SIG-M5 treated with dmso at 0.1 percent for 504 hours (cell line): Measurements from ENCODE around the gene HADH.
"Not testable (repeated sequence)": the region's sequence is repeated elsewhere in the genome, so short reads cannot be mapped to it uniquely, and the experiment has no call there.

ENCODE experiments used
- DNase-seq: peaks from one replicate; lab custom pipeline; 2025; ENCODE audit not compliant: unreplicated experiment; lab: John Stamatoyannopoulos, UW

Gene HADH

GRCh38 chr4:108029731-108030130 lies 40.0 kb downstream of the HADH start:
- no peak for DNase-seq

GRCh38 chr4:108030332-108030731 lies 40.6 kb downstream of the HADH start:
- DNase-seq = peak; percentile 77

- no peak for DNase-seq
These were observed 41.9 kb downstream of the HADH start for GRCh38 chr4:108031427-108032083.

- no peak for DNase-seq
These were observed 43.7 kb downstream of the HADH start for GRCh38 chr4:108033348-108033747.

- no peak for DNase-seq
These were observed 44.9 kb downstream of the HADH start for GRCh38 chr4:108034565-108034964.

GRCh38 chr4:108035691-108036090 lies 46.0 kb downstream of the HADH start:
- DNase-seq = no peak

GRCh38 chr4:108036213-108036612 lies 46.5 kb downstream of the HADH start:
- DNase-seq = no peak

GRCh38 chr4:108037884-108038283 lies 48.2 kb downstream of the HADH start:
- DNase-seq = no peak

- no peak for DNase-seq
These were observed 53.2 kb downstream of the HADH start for GRCh38 chr4:108042927-108043326.

- no peak for DNase-seq
These were observed 53.8 kb downstream of the HADH start for GRCh38 chr4:108043526-108043925.

GRCh38 chr4:108044951-108045686 lies 55.4 kb downstream of the HADH start:
- DNase-seq = no peak

- DNase-seq = no peak
These were observed 56.0 kb downstream of the HADH start for GRCh38 chr4:108045687-108046024.

GRCh38 chr4:108047199-108047598 lies 57.5 kb downstream of the HADH start:
- no peak for DNase-seq

- DNase-seq = no peak
These were observed 58.5 kb downstream of the HADH start for GRCh38 chr4:108048157-108048556.

- DNase-seq = no peak
These were observed 59.3 kb downstream of the HADH start for GRCh38 chr4:108048997-108049396.

GRCh38 chr4:108049406-108049805 lies 59.7 kb downstream of the HADH start:
- DNase-seq = no peak

- DNase-seq = not testable (repeated sequence)
These were observed 60.8 kb downstream of the HADH start for GRCh38 chr4:108050166-108051111.

GRCh38 chr4:108051343-108051742 lies 61.7 kb downstream of the HADH start:
- DNase-seq = no peak

GRCh38 chr4:108052558-108053120 lies 63.0 kb downstream of the HADH start:
- DNase-seq = no peak

- no peak for DNase-seq
These were observed 63.6 kb downstream of the HADH start for GRCh38 chr4:108053251-108053711.

- no peak for DNase-seq
These were observed 64.4 kb downstream of the HADH start for GRCh38 chr4:108054025-108054638.
